GM12878 (cell line): ENCODE measurements around the gene ZMYND10. TPM values are rescaled to one million over a fixed set of nuclear protein-coding genes. Genes with fewer than 3 reads are reported as not detected.

Experiments
- ATAC-seq: fragments of 200-7000 bp; cut with Tn5 transposase; 3 replicates; pipeline ENCODE4 v1.9.1; 2020; ENCODE audit warnings: mild to moderate bottlenecking, moderate library complexity
- BruUV-seq: library from RNA; stranded (reverse); fragments of 400-500 nt; replicated peaks from 2 replicates; lab custom pipeline; 2021; lab: Mats Ljungman, UMichigan
- CTCF ChIA-PET: fragments of 300-600 bp; sonication (Branson Sonifier 250); formaldehyde crosslinking; extraction: SDS; loops from one replicate; lab custom pipeline; 2021; ENCODE audit warnings: inconsistent platforms; lab: Yijun Ruan, JAX
- POLR2A ChIA-PET: fragments of 350-600 bp; formaldehyde crosslinking; extraction: SDS; loops from one replicate; lab custom pipeline; 2021; ENCODE audit warnings: inconsistent platforms; lab: Charles Lee
- RAD21 ChIA-PET: fragments of 300-600 bp; sonication (Branson Sonifier 250); formaldehyde crosslinking; loops from one replicate; lab custom pipeline; 2023; ENCODE audit warnings: antibody characterized with exemption; ENCODE audit not compliant: unreplicated experiment; lab: Charles Lee
- SMC1A ChIA-PET: fragments of 300-600 bp; sonication (Branson Sonifier 250); formaldehyde crosslinking; loops from one replicate; lab custom pipeline; 2023; ENCODE audit not compliant: unreplicated experiment, uncharacterized antibody; lab: Charles Lee
- DNase-seq: peaks from one replicate; pipeline ENCODE4 v3.0.0-alpha.2; 2011; ENCODE audit warnings: low read depth, low spot score
- FAIRE-seq: peaks from 3 replicates; lab custom pipeline; 2011; peaks lifted over from hg19 to GRCh38; lab: Jason Lieb, UNC
- H2AFZ ChIP-seq: 2 replicates; pipeline ENCODE4 v1.6.0; 2011; ENCODE audit warnings: low read depth, low read length, control low read depth; ENCODE audit not compliant: control insufficient read depth
- H3K27ac ChIP-seq: 2 replicates; pipeline ENCODE4 v1.5.1; 2011; ENCODE audit warnings: control low read depth; ENCODE audit not compliant: control insufficient read depth, insufficient read depth
- H3K27me3 ChIP-seq, 2 experiments: replicated peaks in 1 of 2; 2 replicates each; pipeline versions ENCODE4 v1.6.0 to v1.6.1; 2011; ENCODE audit warnings: low read length in 1 of 2; ENCODE audit not compliant: control insufficient read depth in 2 of 2, insufficient read depth in 2 of 2
- H3K36me3 ChIP-seq, 2 experiments: 2 replicates each; pipeline ENCODE4 v1.5.1; 2011; ENCODE audit warnings: low read length in 1 of 2; ENCODE audit not compliant: control insufficient read depth in 2 of 2, insufficient read depth in 2 of 2
- H3K4me1 ChIP-seq: 2 replicates; pipeline ENCODE4 v1.6.1; 2011; ENCODE audit warnings: mild to moderate bottlenecking, low read length, moderate library complexity, mixed read lengths; ENCODE audit not compliant: control insufficient read depth, insufficient read depth
- H3K4me2 ChIP-seq: 2 replicates; pipeline ENCODE4 v1.6.0; 2011; ENCODE audit warnings: control low read depth; ENCODE audit not compliant: control insufficient read depth, insufficient read depth
- H3K4me3 ChIP-seq: fragments of 200-600 bp; sonication (generic); 2 replicates; pipeline ENCODE4 v1.5.1; 2016
- H3K79me2 ChIP-seq: 2 replicates; pipeline ENCODE4 v1.6.0; 2011; ENCODE audit warnings: low read length; ENCODE audit not compliant: control insufficient read depth, insufficient read depth
- H3K9ac ChIP-seq: 2 replicates; pipeline ENCODE4 v1.8.0; 2011; ENCODE audit warnings: low read length, control low read depth, mixed read lengths; ENCODE audit not compliant: control insufficient read depth, insufficient read depth
- H3K9me3 ChIP-seq: replicated peaks from 3 replicates; pipeline ENCODE4 v1.5.1; 2011; ENCODE audit warnings: mild to moderate bottlenecking, low read length; ENCODE audit not compliant: control insufficient read depth, insufficient read depth
- H4K20me1 ChIP-seq: 2 replicates; pipeline ENCODE4 v1.6.0; 2011; ENCODE audit not compliant: control insufficient read depth, insufficient read depth
- ELK1 ChIP-seq: IDR thresholded peaks from 2 replicates; pipeline ENCODE4 v1.6.1; 2012; ENCODE audit warnings: low read depth, low read length, improper control_type of control experiment
- GABPA ChIP-seq: IDR thresholded peaks from 2 replicates; pipeline ENCODE4 v1.6.1; 2014; ENCODE audit warnings: antibody characterized with exemption, low read depth, mild to moderate bottlenecking, inconsistent platforms
- MTA3 ChIP-seq: IDR thresholded peaks from 2 replicates; pipeline ENCODE4 v1.6.1; 2012; ENCODE audit warnings: low read length, inconsistent platforms, borderline replicate concordance
- SKIL ChIP-seq: fragments of 450-650 bp; IDR thresholded peaks from 2 replicates; pipeline ENCODE4 v1.6.1; 2017; ENCODE audit warnings: mild to moderate bottlenecking, low read depth, inconsistent platforms; ENCODE audit not compliant: poor library complexity, severe bottlenecking
- ZBTB11 ChIP-seq: fragments of 450-650 bp; formaldehyde crosslinking; IDR thresholded peaks from 2 replicates; pipeline ENCODE4 v1.5.0; 2022; ENCODE audit warnings: mild to moderate bottlenecking, missing genetic modification characterization
- WGBS: methylation state at CpG from one replicate; pipeline ENCODE4 v1.1.6; 2016; ENCODE audit warnings: low lambda C conversion rate; ENCODE audit not compliant: insufficient replicate concordance, insufficient coverage; ENCODE audit errors: missing lambda C conversion rate; 5-methylcytosine and 5-hydroxymethylcytosine counted together
- in situ Hi-C: fragments of 300-500 bp; cut with MboI; formaldehyde crosslinking; loops from 9 replicates; pipeline ENCODE4 v1.14.3; 2018; ENCODE audit warnings: mixed read lengths
- intact Hi-C: fragments of 100-400 bp; cut with micrococcal nuclease; formaldehyde crosslinking; loops from one replicate; pipeline ENCODE4 v1.14.2; 2022; ENCODE audit not compliant: unreplicated experiment
- polyA plus RNA-seq, 11 experiments: library from polyadenylated mRNA; depleted of rRNA in 4 of 11; unstranded in 6 of 11; stranded (reverse) in 5 of 11; fragments of >200 nt; fragmentation: Nextera tagmentation in 4 of 11; fragmentation: Illumina TruSeq in 1 of 11; extraction: Ambion mirVana in 4 of 11; extraction: Trizol in 1 of 11; gene quantifications; 1 replicate in 1 of 11; 2 replicates in 10 of 11; pipeline versions ENCODE4 v1.2.1 to v1.2.3, GENCODE V29; 2011 to 2016; ENCODE audit warnings: inconsistent platforms in 2 of 11, missing spikeins in 2 of 11, low read depth in 1 of 11
- total RNA-seq, 4 experiments: library from RNA; depleted of rRNA in 3 of 4; stranded (reverse); fragments of >200 nt in 3 of 4; fragmentation: Illumina TruSeq in 1 of 4; extraction: Trizol in 1 of 4; gene quantifications; 2 replicates each; pipeline versions ENCODE4 v1.2.1 to v1.2.3, GENCODE V29; 2013 to 2021
- TF ChIP-seq, protein P1 (sequence below): fragments of 450-650 bp; IDR thresholded peaks from 2 replicates; pipeline ENCODE4 v1.6.1; 2017; ENCODE audit warnings: low read depth, mild to moderate bottlenecking, moderate library complexity
- TF ChIP-seq, protein P2 (sequence below): fragments of 450-650 bp; IDR thresholded peaks from 2 replicates; pipeline ENCODE4 v1.6.1; 2016; ENCODE audit warnings: mild to moderate bottlenecking, moderate library complexity, borderline replicate concordance

The ZMYND10 gene
- total and polyA plus RNA-seq, 10 of the 15 experiments (the other 5 are each of a cell fraction or from before 2014, with no cell fraction given) = 0.11 to 1.0 (median 0.37) TPM

- TF ChIP-seq SKIL = no peak
These were observed 21.8 kb downstream of the ZMYND10 start (continued) for GRCh38 chr3:50323614-50324199.

- peaks cover 17% of the 10 kb centered on the region for H3K4me1 ChIP-seq
- H3K79me2 ChIP-seq = peaks cover 19% of the 10 kb centered on the region
- intact Hi-C loops (no loop called here), in situ Hi-C loops (no loop called here)
- BruUV-seq = no TSS peak
- no peak overlapping the region for H3K27ac ChIP-seq
- no peaks in the 10 kb centered on the region for H3K9me3 ChIP-seq
- FAIRE-seq (no peak), DNase-seq (no peak), ATAC-seq (no peak)
- H2AFZ ChIP-seq = no peak overlapping the region
- no peak overlapping the region for H3K4me3 ChIP-seq
- no peaks in the 10 kb centered on the region for H3K27me3 ChIP-seq
- H3K9ac ChIP-seq = no peak overlapping the region
- WGBS = 28% methylated on average over 4 of the region's 4 CpGs
- RAD21 ChIA-PET = interaction anchor here (2.3 kb wide), 1 partner anchor 31 kb away, joined by 6 read pairs; the partner anchor contains the start of gene IFRD2
- SMC1A ChIA-PET = no interaction called here
- POLR2A ChIA-PET = interaction anchor here (0.7 to 2.0 kb wide), 3 partner anchors 11 to 18 kb away, joined by 3 to 8 read pairs (median 5); partner anchors contain the start of gene RASSF1
- H4K20me1 ChIP-seq = no peaks in the 10 kb centered on the region
- no peak overlapping the region for H3K4me2 ChIP-seq
- H3K36me3 ChIP-seq = peaks cover 0 to 4% of the 10 kb centered on the region in 2 experiments; a peak in 1 of 4 replicates
- CTCF ChIA-PET = interaction anchor here (1.3 to 5.1 kb wide), 3 partner anchors 13 to 22 kb away, joined by 4 to 72 read pairs (median 11); partner anchors contain the start of genes RASSF1 and ZMYND10
- no peak for TF ChIP-seq ELK1
- no peak for TF ChIP-seq MTA3
- TF ChIP-seq, protein P1, sequence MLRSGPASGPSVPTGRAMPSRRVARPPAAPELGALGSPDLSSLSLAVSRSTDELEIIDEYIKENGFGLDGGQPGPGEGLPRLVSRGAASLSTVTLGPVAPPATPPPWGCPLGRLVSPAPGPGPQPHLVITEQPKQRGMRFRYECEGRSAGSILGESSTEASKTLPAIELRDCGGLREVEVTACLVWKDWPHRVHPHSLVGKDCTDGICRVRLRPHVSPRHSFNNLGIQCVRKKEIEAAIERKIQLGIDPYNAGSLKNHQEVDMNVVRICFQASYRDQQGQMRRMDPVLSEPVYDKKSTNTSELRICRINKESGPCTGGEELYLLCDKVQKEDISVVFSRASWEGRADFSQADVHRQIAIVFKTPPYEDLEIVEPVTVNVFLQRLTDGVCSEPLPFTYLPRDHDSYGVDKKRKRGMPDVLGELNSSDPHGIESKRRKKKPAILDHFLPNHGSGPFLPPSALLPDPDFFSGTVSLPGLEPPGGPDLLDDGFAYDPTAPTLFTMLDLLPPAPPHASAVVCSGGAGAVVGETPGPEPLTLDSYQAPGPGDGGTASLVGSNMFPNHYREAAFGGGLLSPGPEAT = no peak
- TF ChIP-seq GABPA = no peak
- TF ChIP-seq ZBTB11 (CRISPR knock-in tag) = no peak
- TF ChIP-seq, protein P2, sequence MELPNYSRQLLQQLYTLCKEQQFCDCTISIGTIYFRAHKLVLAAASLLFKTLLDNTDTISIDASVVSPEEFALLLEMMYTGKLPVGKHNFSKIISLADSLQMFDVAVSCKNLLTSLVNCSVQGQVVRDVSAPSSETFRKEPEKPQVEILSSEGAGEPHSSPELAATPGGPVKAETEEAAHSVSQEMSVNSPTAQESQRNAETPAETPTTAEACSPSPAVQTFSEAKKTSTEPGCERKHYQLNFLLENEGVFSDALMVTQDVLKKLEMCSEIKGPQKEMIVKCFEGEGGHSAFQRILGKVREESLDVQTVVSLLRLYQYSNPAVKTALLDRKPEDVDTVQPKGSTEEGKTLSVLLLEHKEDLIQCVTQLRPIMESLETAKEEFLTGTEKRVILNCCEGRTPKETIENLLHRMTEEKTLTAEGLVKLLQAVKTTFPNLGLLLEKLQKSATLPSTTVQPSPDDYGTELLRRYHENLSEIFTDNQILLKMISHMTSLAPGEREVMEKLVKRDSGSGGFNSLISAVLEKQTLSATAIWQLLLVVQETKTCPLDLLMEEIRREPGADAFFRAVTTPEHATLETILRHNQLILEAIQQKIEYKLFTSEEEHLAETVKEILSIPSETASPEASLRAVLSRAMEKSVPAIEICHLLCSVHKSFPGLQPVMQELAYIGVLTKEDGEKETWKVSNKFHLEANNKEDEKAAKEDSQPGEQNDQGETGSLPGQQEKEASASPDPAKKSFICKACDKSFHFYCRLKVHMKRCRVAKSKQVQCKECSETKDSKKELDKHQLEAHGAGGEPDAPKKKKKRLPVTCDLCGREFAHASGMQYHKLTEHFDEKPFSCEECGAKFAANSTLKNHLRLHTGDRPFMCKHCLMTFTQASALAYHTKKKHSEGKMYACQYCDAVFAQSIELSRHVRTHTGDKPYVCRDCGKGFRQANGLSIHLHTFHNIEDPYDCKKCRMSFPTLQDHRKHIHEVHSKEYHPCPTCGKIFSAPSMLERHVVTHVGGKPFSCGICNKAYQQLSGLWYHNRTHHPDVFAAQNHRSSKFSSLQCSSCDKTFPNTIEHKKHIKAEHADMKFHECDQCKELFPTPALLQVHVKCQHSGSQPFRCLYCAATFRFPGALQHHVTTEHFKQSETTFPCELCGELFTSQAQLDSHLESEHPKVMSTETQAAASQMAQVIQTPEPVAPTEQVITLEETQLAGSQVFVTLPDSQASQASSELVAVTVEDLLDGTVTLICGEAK = no peak
These were observed 22.4 kb downstream of the ZMYND10 start for GRCh38 chr3:50323092-50323600.
